Right ventricle myocardium inferior (tissue), 1 donor: ENCODE results near the gene FIZ1. TPM values are rescaled to one million over a fixed set of nuclear protein-coding genes. Genes with fewer than 3 reads are reported as not detected.

Experiments used
- ATAC-seq: fragments of 200-7000 bp; cut with Tn5 transposase; one replicate; pipeline ENCODE4 v1.9.1; 2020; ENCODE audit warnings: mild to moderate bottlenecking, moderate library complexity
- DNase-seq: peaks from one replicate; pipeline ENCODE4 v3.0.0; 2021; ENCODE audit errors: missing footprints
- intact Hi-C: fragments of 100-400 bp; cut with DNase I; formaldehyde crosslinking; loops from one replicate; pipeline ENCODE4 v1.11.0; 2022
- total RNA-seq: library from RNA; stranded (reverse); fragmentation: NEBNext Ultra II Directional; extraction: Animal tissue kit (Norgen Biotek cat#: 25700); gene quantifications from one replicate; pipeline ENCODE4 v1.2.1, GENCODE V29; 2021
- donor health status: DM: no; HTN: yes; CAD: no; lungs with severe emphysema.

The FIZ1 gene
- total RNA-seq, 1 donor from 2014 or later = 14.8 TPM

DNA sequence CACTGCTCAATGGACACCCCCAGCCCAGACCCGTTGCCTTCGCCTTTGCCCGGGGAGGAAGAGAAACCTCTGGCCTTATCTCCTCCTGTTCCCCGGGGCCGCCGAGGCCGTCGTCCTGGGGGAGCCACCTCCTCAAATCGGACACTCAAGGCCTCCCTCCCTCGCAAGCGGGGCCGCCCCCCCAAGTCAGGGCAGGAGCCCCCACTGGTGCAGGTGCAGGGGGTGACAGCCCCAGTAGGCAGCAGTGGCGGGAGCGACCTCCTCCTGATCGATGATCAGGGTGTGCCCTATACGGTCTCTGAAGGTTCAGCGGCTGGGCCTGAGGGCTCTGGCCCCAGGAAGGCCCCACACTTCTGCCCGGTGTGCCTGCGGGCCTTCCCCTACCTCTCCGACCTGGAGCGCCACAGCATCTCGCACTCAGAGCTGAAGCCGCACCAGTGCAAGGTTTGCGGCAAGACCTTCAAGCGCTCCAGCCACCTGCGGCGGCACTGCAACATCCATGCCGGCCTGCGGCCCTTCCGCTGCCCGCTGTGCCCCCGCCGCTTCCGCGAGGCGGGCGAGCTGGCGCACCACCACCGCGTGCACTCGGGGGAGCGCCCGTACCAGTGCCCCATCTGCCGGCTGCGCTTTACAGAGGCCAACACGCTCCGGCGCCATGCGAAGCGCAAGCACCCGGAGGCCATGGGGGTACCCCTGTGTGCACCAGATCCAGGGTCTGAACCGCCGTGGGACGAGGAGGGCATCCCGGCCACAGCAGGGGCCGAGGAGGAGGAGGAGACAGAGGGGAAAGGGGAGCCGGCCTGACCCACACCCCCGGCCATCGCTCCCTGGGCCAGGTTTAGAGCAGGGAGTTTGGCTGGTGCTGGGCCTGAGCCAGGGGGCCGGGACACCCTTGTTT, 3.0 kb upstream of the FIZ1 start:
- DNase-seq (peak; percentile 68), ATAC-seq (no peak)
- intact Hi-C loops = loop anchor here (10.0 kb wide), 1 partner anchor 218 kb away; the partner anchor contains the start of genes RPL28 and TMEM238

DNA sequence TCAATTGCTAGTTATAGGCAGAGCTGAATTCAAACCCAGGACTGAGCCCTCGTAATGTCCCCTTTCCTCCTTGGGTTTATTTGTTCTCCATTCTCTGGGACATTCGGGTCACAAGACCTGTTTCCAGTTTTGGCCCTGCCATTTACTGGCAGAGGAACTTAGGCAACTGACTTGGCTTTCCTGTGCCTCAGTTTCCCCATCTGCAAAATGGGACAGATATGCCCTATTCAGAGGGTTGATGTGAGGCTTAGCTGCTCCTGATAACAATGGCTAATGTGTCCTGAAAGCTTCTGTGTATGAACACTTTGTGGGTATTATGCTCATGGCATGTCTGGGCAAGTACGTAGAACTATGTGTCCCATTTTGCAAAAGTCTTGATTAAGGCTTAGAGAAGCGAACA, 1.8 kb upstream of the FIZ1 start:
- intact Hi-C loops = loop anchor here (1.0 to 10.0 kb wide), 2 partner anchors 55 to 216 kb away; partner anchors contain the start of genes RPL28 and TMEM238
- ATAC-seq = no peak

DNA sequence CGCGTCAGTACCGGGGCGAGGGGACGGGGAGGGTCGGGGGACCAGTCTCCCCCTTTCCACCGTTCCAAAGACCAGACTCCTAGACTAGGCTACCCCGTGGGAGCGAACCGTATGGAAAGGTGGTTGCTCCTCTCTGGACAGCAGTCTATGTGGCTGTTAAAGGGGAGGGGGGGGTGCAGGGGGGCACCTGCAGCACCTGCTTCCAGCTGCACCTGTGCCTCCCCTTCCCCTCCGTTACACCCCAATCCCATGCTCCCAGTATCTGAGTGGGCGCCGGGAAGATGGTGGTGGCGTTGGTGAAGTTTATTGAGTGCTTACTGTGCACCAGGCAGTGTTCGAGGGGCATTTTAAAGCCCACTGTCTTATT, 1.3 kb upstream of the FIZ1 start:
- DNase-seq = no peak
- intact Hi-C loops = loop anchor here (1.0 to 10.0 kb wide), 2 partner anchors 54 to 216 kb away; partner anchors contain the start of genes RPL28 and TMEM238
- ATAC-seq = no peak

More for the DNA sequence above, 1.8 kb upstream of the FIZ1 start:
- no peak for DNase-seq

DNA sequence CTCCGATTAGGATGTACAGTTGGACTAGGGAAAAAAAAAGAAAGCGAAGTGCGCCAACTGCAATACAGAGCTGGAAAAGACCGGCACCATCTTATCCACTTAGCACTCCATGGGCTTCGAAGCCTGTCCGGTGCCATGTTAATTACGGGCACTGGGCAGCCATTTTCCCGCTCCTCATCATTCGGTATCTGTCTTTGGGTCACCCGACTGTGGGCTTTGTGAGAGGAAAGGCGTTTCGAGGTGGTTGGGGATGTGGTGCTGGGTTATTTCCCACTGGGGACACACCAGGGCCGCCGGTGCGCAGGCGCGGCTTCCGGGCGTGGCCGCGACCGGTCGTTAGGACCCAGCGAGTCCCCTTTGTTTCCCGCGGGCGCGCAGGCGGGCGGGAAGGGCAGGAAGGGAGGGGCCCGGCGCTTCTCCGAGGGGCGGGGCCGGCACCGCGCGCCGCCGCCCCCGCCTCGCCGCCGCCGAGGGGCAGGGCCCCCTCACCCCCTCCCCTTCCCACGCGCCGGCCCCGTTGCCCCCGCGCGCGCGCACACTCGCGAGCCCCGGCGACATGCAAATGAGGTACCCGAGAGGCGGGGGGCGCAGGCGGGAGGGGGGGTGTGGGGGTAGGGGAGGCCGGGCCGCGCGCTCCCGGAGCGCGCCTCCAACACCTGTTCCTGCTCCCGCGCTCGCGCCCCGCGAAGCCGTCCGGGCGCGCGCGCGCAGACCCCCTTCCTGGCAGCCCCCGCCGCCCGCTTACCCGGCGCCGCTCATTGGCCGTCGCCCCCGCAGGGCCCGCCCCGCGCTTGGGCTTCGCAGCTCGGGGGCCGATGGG, 735 bp upstream of the FIZ1 start, which contains the start of gene ZNF524:
Gene ZNF524, plus strand, starts transcription at position 447 of the 820 bp plus-strand sequence. CDS start 1,825 bp downstream, outside the sequence.
- ATAC-seq (peak; percentile 65), DNase-seq (peak; percentile 91)
- intact Hi-C loops = loop anchor here (2.0 to 10.0 kb wide), 3 partner anchors 19 to 215 kb away; partner anchors contain the start of genes RPL28, TMEM238 and ZNF579

DNA sequence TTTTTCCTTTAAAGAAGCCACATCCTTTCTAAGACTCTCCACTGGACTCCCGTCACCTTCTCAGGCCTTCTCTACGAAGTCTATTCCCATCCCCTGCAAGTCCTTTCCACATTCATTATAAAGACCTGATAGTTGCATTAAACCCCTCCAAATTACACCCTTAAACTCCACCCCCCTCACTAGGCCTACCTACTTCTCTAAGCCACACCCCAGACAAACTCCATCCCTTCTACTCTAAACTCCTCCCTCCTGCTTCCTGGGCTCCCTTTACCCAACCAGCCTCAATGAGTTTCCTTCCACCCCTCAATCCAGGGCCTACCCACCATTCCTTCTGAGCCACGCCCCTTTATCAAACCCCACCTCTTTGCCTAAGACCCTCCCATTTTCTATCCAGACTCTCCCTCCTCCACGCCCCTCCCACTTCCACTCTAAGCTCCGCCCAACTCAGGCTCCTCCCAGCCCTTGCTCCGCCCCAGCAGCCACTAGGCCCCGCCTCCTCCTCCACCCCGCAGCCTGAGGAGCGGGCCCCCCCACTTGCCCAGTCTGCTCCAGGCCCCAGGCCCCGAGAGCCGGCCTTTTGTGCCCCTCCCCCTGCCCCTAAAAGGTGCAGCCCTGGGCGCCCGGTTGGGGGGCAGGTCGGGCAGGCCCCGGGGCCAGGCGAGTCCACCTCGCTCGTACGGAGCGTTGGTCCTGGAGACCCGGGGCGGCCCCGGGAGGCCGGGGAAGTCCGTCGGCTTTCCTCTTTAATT, 424 bp downstream of the FIZ1 start:
- ATAC-seq (peak; percentile 83), DNase-seq (peak; percentile 94)
- intact Hi-C loops = loop anchor here (2.0 to 5.0 kb wide), 2 partner anchors 18 to 53 kb away; partner anchors contain the start of gene ZNF579

DNA sequence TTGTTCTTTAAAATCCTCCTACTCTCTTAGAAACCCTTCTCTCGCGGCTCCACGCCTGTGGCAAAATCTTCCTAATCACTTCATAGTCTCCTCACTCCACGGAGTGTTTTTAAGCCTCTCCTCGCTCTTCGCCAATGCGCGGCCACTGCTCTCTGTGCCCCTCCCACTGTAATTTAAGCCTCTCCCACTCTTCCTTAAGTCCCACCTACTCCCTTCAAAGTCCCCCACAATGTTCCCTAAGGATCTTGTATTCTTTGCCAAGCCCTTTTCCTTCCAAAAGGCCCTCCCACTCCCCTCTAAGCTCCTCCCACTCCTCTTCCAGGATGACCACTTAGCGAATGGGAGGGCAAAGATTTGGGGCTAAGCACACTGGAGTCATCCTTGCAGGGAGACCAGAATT, 1.3 kb downstream of the FIZ1 start:
- intact Hi-C loops = loop anchor here (2.0 to 5.0 kb wide), 2 partner anchors 17 to 54 kb away; partner anchors contain the start of gene ZNF579
- ATAC-seq = no peak

DNA sequence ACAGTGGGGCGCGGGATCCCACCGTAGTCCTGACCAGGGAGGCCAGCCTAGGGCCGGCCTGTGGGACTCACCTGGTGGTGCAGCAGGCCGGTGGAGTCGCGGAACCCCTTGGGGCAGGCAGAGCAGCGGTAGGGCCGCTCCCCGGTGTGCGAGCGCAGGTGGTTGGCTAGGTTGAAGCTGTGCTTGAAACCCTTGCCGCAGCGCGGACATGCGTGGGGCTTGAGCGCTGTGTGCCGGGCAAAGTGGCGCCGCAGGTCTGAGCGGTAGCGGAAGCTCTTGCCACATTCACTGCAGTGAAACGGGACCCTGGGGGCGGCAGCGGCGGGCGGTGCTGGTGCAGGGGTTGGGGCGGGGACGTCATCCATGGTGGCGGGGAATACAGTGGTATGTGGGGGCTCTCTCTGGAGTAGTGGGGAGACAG, 1.8 kb downstream of the FIZ1 start:
- DNase-seq = no peak
- no peak for ATAC-seq
- intact Hi-C loops = loop anchor here (5.0 kb wide), 1 partner anchor 55 kb away; no protein-coding TSS in a partner anchor

More for the DNA sequence above, 1.3 kb downstream of the FIZ1 start:
- no peak for DNase-seq

DNA sequence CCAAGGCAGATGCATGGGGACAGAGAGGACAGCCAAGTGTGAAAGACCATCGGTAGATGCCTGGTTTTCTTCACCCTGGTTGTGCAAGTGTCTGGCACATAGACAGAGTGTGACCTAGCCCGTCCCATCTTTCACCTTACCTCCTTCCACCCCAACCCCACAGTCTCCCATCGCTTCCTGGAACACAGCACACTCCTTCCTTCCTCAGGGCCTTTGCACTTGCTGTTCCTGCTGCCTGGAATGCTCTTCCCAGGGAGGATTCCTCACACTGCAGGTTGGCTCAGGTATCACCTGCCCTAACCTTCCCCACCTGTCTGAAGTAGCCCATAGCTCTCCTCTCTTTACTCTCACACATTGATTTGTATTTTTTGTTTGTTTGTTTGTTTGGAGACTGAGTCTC, 3.0 kb downstream of the FIZ1 start:
- intact Hi-C loops = loop anchor here (5.0 kb wide), 1 partner anchor 56 kb away; no protein-coding TSS in a partner anchor
- ATAC-seq = no peak
- no peak for DNase-seq

DNA sequence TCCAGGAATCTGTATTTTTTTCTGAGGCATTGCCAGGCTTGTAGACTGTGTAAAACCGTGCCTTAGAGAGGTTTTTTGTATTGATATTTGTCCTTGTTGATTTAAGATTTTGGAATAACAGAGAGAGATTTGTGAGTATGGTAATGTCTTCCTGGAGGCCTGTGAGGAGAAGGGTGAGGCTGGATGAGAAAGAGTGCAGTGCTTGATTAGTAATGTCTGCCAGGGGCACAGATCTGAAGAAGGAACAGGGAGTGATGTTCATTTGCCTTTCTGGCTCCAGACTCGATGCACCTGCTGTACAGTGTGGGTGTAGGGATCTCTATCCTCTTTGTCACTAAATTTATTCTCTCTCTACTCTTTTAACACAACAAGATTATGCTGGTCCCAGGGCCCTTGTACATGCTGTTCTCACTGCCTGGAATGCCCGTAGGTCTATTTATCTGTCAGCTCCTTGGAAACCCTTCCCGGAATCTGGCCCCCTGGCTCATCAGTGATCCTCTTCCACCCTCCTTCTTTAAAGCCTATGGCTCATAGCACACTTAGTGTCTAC, 4.2 kb downstream of the FIZ1 start:
- DNase-seq = no peak
- no peak for ATAC-seq
- intact Hi-C loops = loop anchor here (5.0 kb wide), 1 partner anchor 57 kb away; no protein-coding TSS in a partner anchor

DNA sequence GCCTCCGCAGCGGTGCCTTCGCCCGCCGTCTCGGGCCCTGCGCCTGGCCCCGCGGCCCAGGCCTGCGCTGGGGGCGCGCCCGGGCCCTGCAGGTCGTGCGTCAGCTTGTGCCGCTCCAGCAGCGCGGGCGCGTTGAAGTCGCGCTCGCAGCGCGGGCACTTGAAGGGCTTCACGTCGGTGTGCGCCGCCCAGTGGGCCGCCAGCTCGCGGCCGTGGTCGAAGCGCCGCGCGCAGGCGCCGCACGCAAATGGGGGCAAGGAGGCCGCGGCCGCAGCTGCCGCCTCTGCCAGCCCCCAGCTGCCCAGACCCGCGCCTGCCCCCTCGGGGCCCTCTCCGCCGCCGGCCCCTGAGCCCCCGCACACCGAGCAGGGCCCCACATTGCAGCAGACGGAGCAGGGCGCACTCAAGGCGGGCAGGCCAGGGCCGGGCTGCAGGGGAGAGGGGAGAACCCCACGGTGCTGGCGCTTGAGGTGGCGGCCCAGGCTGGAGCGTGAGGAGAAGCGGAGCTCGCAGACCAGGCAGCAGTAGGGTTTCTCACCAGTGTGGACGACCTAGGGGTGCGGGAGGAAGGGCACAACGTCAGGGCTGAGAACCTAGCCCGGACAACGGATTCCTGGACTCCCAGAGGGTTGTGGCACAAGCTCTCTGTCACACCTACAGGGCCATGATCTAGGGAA, 6.1 kb downstream of the FIZ1 start:
- intact Hi-C loops = no loop called here
- ATAC-seq = no peak

DNA sequence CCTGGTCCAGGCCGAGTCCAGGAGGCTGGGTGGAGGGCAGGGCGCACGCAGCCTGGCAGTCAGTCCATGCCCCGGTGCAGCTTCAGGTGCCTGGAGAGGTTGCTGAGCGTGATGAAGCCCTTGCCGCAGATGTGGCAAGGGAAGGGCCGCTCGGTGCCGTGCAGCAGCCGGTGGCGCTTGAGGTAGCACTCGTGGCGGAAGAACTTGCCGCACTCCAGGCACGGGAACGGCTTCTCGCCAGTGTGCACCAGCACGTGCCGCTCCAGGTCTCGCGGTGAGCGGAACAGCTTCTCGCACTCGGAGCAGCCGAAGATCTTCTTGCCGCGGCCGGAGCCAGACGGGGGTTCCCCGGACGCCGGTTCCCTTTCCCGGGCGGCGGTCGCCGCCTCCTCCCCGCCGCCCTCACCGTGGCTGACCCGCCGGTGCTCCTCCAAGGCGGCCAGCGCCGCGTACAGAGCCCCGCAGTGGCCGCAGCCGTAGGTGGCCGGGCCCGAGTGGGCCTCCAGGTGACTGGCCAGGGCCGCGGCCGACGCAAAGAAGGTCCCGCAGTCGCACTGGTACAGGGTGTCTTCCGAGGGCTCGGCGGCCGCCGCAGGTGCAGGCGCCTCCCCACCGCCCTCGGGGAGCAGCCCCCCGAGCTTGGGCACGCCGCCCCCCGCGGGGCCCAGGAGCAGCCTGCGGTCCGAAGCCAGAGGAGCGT, 6.8 kb downstream of the FIZ1 start:
- no peak for DNase-seq
- no peak for ATAC-seq
- intact Hi-C loops = no loop called here

More for the DNA sequence above, 6.1 kb downstream of the FIZ1 start:
- no peak for DNase-seq

DNA sequence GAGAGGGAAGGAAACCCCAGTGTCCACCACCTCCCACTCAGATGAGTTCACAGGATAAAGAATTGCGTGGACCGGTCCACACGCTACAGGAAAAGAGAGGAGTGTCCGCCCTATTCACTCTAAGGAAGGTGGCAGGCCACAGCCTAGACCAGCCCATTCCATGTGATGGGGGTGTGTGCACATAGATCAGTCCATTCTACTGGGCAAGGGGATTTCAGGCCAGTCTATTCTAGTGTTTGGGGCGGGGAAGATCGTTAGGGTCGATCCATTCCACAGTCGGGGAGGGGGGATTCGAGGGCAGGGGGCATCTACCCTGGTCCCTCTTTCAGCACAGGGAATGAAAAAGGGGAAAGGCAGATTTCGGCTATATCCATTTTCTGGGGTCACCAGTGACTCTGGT, 7.8 kb downstream of the FIZ1 start:
- intact Hi-C loops = no loop called here
- no peak for DNase-seq
- ATAC-seq = no peak

DNA sequence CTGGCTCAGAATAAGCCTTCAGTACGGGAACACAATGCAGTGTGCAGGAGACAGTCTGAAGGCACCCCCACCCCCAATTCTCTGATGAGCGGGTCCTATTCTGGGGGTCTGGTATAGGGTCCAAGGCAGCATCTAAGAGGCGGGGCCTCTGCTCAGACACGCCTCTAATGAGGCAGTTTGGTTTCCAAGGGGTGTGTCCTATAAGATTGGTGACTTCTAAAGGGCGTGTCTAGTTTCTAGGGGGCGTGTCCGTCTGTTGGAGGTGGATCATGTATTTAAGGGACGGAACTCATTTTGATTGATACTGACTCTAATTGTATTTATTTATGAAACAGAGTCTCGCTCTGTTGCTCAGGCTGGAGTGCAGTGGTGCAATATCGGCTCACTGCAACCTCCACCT, 8.7 kb downstream of the FIZ1 start:
- ATAC-seq = no peak
- intact Hi-C loops = no loop called here

DNA sequence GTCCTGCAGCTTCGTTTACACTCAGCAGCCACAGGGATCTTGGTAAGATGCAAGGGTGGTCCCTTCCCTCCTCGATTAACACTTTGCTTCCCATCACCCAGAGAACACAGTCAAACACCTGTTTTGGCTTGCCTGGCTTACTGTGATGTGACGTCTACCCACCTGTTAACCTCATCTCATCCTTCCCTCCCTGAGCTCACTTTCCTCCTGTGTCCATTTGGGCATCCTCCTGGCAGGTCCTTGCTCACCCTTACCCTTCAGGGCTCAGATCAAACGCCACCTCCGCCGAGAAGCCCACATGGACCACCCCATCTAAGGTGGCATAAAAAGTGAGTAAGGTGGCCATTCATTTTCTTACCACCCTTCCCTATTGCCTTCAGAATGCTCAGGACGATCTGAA, 9.2 kb downstream of the FIZ1 start:
- intact Hi-C loops = no loop called here
- DNase-seq (no peak), ATAC-seq (no peak)

More for the DNA sequence above, 8.7 kb downstream of the FIZ1 start:
- no peak for DNase-seq

DNA sequence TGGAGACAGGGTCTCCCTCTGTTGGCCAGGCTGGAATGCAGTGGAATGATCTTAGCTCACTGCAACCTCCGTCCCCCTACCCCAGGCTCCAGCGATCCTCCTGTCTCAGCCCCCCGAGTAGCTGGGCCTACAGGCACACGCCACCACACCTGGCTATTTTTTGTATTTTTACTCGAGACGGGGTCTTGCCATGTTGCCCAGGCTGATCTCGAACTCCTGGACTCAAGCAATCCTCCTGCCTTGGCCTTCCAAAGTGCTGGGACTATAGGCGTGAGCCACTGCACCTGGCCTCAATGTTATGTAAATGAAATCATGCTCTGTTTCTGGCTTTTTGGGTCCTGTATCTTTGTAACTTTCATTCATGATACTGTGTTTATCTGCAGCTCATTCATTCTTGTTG, 10.6 kb downstream of the FIZ1 start:
- intact Hi-C loops = no loop called here
- ATAC-seq = no peak
- DNase-seq = no peak

DNA sequence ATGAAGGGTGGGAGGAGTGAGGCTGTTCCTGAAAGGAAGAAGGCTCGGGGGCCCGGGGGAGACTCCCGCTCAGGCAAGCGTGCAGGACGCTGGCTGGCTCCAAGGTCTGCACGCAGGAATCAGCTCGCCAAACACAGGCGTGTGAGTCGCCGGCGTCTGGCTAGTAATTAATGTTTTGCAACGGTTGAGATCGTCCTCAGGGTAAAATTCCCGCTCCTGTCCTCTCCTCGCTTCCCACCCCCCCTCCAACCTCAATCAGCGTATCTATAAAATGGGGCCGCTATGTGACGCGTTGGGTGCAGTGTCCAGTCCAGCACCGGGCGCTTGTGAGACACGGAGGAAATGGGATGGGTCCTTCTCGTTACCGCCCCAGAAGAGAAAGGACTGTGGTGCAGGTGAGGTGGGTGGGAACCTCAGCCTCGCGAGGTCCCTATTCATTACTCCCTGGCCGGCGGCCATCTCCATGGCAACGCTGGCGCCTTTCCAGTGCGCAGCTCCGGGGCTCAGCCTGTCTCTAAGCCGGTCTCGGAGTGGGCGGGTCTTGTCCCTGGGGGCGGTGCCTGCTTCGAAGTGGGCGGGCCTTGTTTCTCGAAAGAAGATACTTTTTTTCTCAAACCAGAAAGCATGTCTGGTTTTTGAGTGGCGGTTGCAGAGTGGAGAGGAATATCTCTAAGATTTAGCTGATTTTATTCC, 12.2 kb downstream of the FIZ1 start:
- peak; percentile 90 for ATAC-seq
- DNase-seq = peak; percentile 94
- intact Hi-C loops = no loop called here
